ENCODE measurements around the gene SLC22A12.

Gene SLC22A12

DNA sequence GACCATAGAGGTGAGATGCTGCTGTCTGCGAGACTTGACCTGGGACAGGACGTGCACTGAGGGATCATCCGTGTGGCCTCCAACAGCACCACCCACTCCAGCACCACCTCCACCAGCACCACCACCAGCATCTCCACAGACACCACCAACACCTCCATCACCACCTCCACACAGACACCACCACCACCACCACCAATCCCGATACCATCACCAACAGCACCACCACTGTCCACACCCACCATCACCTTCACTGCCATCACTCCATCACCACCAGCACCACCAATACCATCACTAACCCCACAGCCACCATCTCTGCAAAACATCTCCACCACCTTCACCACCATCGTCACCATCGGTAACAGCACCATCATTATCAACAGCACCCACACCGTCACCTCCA lies 26.6 kb upstream of the SLC22A12 start:
- DNase-seq = no peak

DNA sequence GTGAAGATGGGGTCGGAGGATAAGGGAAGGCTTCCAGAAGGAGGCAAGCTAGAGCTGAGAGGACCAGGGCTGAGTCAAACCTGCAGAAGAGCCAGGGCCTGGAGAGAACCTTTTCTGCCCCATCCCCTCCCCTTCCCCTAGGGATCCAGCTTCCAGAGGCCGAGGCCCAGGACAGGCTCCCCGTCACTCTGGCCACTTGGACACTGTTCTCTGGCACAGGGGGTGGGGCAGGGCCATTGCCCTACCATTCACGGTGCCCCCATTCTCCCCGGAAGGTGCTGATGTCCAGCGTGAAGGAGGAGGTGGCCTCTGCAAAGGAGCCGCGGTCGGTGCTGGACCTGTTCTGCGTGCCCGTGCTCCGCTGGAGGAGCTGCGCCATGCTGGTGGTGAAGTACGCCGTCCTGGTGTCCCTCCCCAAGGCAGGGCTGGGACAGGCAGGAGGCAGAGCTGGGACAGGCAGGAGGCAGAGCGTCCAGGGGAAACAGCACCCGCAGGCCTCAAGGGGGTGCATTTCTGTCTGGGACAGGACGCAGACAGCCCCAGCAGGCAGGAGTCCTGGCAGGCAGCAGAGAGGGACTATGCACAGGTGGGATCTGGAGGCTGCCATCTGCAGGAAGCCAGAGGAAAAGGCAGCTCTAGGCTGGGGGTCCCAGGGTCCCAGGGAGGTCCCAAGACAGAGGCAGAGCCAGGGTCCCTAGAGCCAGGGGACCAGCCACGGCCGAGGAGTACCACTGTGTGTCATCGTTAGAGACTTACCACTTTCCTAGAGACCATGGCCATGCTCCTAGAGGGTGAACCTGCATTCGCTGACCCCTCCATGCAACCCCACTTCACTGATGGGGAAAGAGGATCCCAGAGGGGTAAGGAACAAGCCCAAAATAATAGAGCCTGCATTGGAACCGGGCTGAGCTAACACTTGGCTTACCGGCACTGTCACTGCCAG lies 25.8 kb upstream of the SLC22A12 start:
- DNase-seq = no peak

DNA sequence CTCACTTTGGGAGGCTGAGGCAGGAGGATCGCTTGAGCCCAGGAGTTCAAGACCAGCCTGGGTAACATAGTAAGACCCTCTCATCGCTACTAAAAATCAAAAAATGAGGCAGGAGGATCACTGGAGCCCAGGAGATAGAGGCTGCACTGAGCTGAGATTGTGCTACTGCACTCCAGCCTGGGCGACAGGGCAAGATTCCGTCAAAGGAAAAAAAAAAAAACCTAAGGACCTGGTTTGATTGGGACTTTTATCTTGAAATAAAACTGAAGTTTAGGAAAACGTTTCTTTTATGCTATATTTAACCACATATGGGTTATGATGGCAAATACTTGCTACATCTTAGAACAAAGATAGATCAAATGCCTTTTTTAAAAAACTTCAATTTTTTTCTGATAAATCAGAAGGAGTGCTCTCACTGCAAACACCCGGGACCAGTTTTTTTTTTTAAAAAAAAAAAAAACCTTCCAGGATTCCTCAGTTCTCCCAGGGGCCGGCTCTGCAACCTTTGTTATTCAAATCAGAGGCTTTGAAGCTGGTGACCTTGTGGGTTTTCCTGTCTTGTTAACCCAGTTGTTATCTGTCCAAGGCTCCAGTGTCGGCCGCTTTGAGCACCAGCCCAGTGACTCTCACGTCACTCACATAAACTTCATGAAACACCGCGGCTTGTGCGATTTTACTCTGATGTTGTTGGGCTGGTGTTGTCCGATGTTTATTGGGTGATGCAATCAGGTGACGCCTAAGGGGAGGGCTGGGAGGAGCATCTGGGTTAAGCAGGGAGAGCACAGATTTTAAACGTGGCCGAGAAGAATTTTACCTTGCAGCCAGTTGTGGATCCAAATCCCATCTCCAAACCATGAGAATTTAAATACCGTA lies 24.7 kb upstream of the SLC22A12 start:
- peak; percentile 15 for DNase-seq

DNA sequence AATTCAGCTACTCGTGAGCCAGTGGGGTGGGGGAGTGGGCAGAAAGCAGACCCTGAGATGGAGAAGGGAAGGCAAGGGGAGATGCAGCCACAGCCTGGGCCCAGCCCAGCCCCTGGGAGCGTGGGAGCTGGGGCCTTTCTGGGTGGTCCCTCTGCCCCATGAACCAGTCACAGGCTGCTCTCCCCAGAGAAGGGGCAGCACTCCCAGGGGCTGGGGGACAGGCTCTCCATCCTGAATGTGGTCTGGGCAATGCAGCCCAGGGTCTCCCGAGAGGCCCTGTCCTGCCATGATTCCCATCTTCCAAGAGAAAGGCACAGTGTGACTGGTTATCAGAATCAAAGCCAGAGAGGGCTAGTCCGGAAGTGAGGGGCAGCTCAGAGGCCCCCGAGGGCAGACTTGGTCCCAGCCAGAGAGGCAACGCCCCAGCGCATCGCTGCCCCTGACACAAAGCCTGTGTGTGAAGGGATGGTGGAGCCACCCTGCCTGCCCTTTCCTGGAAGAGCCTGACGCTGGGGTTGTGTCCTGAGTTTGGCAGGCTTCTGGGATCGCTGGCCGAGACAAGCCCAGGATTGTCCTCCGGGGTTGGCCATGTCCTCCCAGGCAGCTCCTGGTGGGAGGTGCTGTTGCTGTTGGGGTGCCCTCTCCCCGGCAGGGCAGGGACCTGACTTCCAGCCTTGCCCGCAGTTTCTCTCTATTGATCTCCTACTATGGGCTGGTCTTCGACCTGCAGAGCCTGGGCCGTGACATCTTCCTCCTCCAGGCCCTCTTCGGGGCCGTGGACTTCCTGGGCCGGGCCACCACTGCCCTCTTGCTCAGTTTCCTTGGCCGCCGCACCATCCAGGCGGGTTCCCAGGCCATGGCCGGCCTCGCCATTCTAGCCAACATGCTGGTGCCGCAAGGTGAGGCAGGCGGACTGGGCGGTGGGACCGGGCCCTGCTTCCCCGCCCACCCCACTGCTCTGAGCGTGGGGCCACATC lies 23.8 kb upstream of the SLC22A12 start:
- DNase-seq = no peak

DNA sequence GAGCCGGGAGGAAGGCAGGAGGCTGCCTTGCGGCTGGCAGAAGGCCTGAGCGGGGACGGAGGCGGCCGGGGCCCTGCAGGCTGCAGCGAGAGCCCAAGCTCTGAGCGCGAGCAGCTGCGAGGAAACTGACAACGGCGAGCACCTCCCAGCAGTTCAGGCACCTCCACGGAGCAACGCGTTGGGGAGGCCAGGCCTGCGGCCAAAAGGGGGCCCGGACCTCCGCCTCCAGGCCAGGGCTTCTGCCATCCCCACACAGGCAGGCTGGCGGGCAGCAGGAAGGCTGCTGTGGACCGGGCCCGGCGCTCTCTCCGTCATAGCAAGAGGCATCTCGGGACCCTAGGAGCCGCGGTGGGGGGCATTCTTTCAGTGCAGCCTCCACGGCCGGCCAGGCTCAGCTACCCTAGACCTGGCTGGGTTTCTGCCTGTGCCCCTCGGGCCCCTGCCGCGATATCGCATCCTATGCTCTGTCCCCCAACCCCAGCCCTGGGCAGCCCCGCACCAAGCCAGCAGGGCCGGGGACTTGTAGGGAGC lies 22.9 kb upstream of the SLC22A12 start:
- DNase-seq = no peak

DNA sequence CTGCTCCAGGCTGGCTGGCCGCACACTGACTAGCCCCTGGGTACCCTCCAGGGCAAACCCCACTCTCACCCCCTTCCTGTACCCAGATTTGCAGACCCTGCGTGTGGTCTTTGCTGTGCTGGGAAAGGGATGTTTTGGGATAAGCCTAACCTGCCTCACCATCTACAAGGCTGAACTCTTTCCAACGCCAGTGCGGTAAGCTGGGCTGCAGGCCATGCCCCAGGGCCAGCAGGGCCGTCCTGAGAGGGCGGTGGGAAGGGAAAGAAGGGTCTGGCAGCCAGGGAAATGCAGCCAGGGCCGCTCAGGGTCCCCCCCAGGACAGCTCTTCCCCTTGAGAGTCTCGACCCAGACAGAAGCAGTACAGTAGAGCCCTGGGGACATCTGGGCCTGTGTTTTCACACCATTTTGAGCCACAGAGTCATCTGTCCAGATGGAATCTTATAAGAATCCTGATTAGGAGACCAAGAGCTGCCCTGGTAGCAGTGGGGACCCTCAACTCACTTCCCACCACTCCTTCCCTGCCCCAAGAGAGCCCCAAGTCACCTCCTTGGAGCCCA lies 22.4 kb upstream of the SLC22A12 start:
- DNase-seq = no peak

DNA sequence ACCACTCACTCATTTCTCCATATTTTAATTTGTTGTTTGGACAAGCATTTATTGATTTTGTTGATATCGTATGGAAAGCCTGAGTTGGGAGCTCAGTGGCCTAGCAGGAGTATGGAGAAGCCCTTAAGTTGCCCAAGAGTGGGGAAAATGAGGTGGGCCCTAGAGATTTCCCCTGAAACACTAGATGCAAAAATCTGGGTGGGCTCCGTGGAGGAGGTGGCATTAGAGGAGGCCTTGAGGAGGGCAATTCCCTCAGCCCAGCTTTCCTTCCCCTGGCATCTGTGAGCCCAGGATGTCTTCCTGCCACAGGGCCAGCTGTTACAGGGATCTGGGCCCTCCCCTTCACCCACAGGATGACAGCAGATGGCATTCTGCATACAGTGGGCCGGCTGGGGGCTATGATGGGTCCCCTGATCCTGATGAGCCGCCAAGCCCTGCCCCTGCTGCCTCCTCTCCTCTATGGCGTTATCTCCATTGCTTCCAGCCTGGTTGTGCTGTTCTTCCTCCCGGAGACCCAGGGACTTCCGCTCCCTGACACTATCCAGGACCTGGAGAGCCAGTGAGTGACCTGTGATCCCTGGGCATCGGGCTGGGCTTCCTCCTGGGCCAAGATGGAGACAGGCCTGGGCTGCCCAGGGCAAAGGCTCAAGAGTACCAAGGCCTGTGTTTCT lies 21.6 kb upstream of the SLC22A12 start:
- DNase-seq = no peak

DNA sequence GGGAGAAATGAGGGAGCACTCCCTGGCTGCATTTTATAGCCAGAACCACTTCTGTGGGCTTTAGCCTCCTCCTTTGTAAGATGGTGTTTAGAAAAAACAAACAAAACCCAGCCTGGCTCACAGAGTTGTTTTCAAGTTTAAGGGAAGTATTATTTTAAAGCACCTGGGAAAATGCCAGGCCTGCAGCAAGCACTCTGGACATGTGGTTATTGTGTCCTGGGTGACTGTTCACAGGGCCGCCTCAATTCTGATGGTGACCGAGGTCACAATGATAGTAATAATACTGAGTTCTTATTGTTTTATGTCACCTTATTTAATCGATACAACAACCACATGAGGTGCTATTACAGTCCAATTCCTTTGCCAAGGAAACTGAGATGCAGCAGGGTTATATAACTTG lies 20.7 kb upstream of the SLC22A12 start:
- no peak for DNase-seq

DNA sequence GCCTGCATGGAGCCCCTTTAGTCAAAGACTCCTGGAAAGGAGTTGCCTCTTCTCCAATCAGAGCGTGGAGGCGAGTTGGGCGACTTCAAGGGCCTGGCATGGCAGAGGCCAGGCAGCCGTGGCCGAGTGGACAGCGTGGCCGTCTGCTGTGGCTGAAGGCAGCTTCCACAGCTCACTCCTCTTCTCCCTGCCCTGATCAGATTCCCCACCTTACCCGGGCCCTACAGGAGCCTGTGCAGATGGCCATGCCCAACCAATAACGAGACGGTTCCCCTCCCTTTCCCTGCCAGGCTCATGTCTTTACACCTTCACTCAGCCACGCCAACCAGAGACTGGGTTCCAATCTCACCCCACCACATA lies 20.0 kb upstream of the SLC22A12 start:
- DNase-seq = no peak

DNA sequence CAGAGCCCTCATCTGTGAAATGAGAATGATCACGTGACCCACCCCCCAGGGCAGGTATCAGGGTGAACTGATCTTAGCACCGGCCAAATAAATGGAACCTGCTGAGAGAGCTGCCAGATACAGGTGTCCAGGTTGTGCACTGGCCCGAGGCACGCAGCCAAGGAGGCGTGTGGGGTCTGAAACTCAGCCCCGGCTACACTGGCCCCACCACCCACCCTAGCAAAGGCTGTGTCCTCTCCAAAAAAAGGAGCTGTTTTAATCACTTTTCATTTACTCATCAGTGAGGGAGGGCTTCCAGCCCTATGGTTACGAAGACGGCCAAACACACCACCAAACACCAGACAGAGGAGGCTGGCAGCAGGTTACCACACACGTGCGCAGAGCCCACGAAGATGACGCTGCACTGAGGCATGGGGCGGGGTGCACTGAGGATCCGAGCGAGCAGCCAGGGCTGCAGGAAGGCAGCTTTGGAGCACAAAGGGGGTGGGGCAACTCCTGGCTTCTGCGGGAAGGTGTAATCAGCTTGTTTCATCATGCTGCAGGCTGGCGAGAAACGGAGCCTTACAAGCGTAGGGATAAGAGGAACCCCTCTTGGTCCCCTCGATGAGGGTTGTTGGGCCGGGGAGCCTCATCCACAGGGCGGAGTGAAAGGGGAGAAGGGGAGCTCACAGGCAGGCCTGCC lies 19.5 kb upstream of the SLC22A12 start:
- no peak for DNase-seq

DNA sequence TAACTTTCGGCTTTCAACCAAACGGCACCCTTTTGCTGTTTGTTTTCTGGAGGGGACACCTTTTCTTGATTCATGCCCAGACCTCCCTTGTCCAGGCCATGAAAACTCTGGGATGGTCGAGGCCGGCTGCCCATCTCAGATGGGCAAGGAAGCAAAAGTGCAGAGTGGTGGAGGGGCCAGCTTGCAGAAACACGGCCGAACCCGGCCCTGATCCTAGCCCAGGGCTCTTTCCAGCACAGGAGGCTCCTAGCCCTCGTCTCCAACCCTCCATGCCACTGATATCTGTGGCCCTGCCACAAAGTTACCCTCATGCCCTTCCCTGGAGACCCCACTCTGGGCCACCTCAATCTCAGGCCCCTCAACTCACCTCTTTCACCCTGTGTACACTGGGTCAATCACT lies 18.9 kb upstream of the SLC22A12 start:
- no peak for DNase-seq

DNA sequence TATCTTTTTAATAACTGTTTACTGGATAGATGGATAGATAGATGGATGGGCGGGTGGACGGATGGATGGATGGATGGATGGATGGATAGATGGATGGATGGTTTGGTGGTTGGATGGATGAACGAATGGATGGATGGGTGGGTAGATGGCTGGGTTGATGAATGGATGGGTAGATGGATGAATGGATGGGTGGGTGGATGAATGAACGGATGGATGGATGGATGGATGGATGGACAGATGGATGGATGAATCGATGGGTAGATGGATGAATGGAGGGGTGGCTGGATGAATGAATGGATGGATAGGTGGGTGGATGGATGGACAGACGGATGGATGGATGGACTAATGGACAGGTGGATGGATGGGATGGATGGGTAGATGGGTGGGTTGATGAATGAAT lies 13.8 kb upstream of the SLC22A12 start:
- no peak for DNase-seq

DNA sequence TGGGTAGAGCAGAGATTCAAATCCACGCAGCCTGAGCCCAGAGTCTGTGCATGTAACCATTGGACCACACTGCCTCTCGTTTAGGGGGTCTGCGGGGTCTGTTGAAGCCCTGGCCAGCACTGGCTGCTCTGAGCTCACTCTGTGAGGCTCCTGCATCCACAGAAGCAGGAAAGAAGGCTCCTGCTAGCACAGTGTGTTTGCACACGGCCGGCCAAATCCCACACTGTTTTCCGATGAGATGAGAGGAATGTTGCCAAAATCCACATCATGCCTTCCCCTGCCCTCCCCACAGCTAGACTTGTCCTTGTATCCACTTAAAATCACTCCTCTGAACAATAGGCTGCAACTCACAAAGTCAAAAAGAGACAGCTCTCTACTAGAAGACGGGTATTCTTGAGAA lies 10.6 kb upstream of the SLC22A12 start:
- no peak for DNase-seq

DNA sequence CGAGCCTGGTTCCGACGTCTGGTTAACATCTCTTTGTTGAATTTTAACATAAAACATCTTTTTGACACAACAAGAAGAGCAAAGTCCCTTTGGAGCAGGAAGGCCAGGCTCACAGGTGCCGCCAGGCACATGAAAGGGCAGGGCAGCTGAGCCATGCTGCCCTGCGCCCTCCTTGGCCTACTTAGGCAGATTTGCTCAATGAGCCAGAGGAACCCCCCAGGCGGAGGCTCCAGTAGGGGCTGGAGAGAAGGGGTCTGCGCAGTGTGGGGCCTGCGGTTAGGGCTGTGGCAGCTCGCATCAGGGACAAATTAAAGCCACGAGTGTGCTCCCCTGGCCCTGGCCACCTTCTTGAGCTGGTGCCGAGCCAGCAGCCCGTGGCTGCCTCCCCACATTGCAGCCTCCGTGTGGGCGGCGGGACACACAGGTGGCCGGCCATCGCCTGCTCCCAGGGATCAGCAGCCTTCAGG lies 9.9 kb upstream of the SLC22A12 start:
- no peak for DNase-seq

DNA sequence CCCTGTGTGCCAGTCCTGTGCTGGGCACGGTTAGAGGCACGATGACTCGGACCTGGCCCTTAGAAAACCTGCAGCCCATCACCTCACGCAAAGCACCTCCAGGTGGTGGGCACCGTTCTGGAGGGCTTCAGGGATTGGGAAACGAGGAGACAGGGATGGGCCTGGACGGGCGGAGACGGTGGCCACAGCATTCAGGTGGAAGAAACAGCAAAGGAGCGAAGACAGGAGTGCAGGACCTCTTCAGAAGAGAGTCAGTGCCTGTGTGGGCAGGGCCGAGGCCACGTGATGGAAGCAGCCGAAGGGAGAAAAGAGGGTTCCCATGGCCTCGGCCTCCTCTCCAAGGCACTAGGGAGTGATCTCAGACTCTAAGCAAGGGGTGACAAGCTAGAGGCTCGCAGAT lies 8.1 kb upstream of the SLC22A12 start:
- DNase-seq = no peak

DNA sequence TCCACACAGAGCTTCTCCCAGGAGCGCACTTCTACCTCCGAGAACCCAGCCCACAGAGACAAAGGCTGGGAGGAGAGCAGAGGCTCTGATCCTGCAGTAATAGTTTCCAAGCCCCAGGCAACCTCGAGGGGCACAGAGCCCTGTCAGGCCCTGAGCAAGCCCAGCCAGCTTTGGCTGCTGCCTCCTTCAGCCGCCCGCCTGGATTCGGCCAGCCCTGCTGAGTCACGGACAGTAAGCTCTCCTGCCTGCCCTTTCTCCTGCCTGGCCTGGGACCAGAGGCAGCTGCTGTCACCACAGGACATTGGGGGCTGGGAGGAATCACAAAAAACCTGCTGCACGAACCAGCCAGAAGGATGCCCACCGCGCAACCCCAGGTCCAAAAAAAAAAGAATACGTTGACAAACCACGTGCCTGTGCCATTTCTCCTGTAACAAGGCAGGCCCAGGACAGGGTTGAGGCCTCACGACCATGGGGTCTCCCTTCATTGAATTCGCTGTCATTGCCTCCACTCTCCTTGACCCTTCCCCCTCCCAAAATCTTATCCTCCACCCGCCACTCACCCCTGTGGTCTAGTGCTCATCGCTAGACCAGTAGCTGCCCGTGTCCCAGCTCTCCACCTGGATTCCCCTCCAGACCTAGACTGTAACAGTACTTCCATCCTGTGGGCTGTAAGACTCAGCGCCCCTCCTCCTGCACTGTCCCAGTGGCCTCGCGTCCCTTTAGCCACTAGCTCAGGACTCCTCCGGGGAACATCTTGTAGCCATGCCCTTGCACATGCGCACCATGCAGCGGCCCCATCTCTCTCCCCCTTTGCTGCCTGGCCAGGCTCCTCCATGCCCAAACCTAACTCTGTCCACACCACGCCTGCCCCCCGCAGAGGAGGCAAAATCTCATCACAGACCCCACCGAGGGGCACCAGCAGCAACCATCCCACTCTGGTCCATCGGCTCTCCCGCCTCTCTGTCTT lies 7.4 kb upstream of the SLC22A12 start:
- no peak for DNase-seq

DNA sequence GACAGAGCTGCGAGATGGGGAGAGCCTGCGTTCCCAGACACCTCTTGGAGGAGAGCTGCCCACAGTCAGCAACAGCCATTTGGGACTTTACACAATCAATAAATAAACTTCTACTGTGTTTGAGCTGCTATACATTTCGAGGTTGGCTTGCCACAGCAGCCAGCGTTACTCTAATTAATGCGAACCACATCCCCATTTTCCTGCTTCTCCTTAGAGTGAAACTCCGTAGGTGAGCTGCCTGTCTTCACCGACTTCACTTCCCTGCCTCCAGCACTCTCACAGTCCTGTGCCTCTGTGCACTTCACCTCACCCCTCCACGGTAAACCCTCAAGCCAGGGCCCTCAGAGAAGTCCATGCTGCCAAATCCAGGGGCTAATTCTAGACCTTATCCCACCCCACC lies 5.9 kb upstream of the SLC22A12 start:
- no peak for DNase-seq

DNA sequence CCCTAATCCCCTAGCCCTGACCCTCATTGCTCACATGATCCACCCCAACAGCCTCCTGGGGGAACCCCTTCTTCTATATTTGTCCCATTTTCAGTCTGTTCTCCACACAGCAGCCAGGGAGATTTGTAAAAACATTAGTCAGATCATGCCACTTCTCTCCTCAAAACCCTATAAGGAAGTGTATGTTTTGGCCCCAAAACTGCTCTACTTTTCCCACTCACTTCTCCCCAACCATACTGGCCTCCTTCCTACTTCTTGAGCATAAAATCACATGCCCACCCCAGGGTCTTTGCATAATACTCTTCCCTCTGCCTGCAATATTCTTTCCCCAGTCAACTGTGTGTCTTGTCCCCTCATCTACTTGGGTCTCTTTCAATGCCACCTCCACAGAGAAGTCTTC lies 4.7 kb upstream of the SLC22A12 start:
- no peak for DNase-seq

DNA sequence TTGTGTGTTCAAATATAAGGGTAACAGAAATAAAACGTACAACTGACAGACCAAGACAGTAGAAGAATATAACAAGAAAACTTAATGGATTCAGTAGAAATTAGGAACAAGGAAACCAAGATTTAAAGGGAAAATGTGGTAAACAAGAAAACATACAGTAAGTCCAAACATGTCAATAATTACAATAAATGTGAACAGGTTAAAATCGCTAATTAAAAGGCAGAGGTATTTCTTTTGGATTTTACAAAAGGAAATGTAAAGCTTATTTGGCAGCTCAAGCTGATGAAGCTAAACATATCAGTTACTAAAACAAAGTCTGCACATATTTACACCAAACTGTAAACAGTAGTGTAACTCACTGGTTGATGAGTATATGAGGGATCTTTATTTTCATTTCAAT lies 2.3 kb upstream of the SLC22A12 start:
- DNase-seq = no peak

Data from NCI-H748 treated with DMSO at 0.1 percent for 48 hours (cell line).